ENCODE measurements around the gene CACNA1I.

The CACNA1I gene

DNA sequence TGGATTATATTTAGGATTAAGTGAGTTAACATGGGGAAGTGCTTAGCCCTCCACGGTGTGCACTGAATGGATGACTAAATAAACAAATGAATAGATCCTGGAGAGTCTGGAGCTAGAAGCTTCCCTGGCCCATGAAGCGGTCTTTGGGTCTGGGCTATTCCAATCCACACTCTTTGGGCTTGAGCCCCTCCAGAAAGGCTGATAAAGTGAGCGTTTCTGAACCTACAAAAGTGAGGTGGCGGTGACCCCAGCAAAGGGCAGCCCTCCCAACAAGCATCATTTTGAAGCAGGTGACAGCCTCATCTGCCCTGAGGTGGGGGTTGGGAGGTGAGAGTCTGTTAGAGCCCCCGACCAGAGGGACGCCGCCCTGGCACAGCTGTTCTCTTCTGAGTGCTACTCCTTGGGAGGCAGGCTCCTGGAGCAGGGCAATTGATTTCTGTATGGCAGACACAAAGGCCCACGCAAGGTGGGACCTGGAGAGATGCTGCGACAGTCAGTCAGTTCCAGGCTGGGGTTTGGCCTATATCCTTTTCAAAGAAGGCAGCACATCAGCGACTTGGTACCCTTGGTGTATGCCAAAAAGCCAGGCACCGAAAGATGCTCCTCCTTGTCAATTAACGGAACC, 157.8 kb downstream of the CACNA1I start:
- no peak overlapping the region for H3K27ac ChIP-seq (ENCODE audit: low read depth, low read length)
- no peak overlapping the region for H3K56ac ChIP-seq (ENCODE audit: low read length)
- H3K18ac ChIP-seq (ENCODE audit: low read length): no peak overlapping the region
- no peak overlapping the region for H2AK5ac ChIP-seq (ENCODE audit: low read length)
- no peak overlapping the region for H2BK5ac ChIP-seq (ENCODE audit: low read length)
- H4K5ac ChIP-seq (ENCODE audit: low read length): no peak overlapping the region
- H3K4ac ChIP-seq (ENCODE audit: low read depth, low read length): no peak overlapping the region
- H3K79me1 ChIP-seq (ENCODE audit: low read length): no peaks in the 10 kb centered on the region
- H3K9ac ChIP-seq (ENCODE audit: low read length): no peak overlapping the region
- no peak for DNase-seq
- H4K8ac ChIP-seq (ENCODE audit: low read depth, low read length): no peak overlapping the region
- no peak overlapping the region for H3K4me2 ChIP-seq (ENCODE audit: low read length)
- H2BK120ac ChIP-seq (ENCODE audit: low read depth, low read length): no peak overlapping the region
- no peak overlapping the region for H2BK15ac ChIP-seq (replicated peaks; ENCODE audit: low read depth)
- H3K36me3 ChIP-seq (ENCODE audit: control insufficient read depth, insufficient read depth, low read length): no peaks in the 10 kb centered on the region
- no peaks in the 10 kb centered on the region for H3K27me3 ChIP-seq (ENCODE audit: insufficient read depth, low read length, poor library complexity)
- H3K4me1 ChIP-seq (ENCODE audit: control insufficient read depth, low read depth, low read length): no peaks in the 10 kb centered on the region
- H3K79me2 ChIP-seq (ENCODE audit: control insufficient read depth, insufficient read depth, low read length): no peaks in the 10 kb centered on the region
- WGBS (ENCODE audit: extremely low coverage, insufficient coverage, low lambda C conversion rate): no CpG with 5 or more reads among the region's 12 CpGs
- H3K4me3 ChIP-seq (ENCODE audit: low read length): no peak overlapping the region
- H3K23ac ChIP-seq (ENCODE audit: low read length): no peak overlapping the region

DNA sequence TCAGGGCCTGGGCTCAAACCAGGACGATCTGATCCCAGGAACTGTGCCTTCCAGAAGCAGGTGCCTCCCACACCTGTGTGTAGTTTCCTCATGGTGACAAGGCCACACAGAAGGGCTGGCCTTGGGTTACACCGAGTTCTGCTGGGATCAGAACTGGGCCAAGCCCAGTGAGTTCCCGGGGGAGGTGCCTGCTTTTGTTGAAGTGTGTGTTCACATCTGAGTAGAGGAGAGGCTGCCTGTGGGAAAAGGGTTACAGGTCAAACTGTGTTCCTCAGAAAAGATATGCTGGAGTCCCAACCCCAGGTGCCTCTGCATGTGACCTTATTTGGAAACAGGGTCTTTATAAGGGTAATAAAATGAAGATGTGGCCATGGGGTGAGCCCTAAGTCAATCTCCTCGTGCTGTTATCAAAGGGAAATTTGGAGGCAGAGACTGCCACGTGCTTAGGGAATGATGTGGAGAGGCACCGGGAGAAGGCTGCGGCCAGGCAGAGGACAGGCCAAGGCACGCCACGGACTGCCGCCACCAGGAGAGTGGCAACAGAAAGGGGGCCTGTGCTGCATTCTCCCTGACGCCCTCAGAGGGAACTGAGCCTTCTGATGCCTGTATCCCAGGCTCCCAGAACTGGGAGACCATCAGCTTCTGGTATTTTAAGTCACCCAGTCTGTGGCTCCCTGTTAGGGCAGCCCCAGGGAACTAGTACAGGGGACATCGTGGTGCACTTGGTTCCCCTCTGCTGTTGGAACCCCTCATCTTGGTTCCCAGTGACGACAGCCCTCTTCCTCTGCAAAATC, 158.8 kb downstream of the CACNA1I start:
- Histone ChIP-seq H3K18ac (ENCODE audit: low read length) (no peak overlapping the region), H3K4me1 (ENCODE audit: control insufficient read depth, low read depth, low read length) (no peaks in the 10 kb centered on the region), H3K56ac (ENCODE audit: low read length) (no peak overlapping the region), H4K5ac (ENCODE audit: low read length) (no peak overlapping the region), H2AK5ac (ENCODE audit: low read length) (no peak overlapping the region), H3K4me3 (ENCODE audit: low read length) (no peak overlapping the region), H3K27ac (ENCODE audit: low read depth, low read length) (no peak overlapping the region), H4K8ac (ENCODE audit: low read depth, low read length) (no peak overlapping the region), H2BK5ac (ENCODE audit: low read length) (no peak overlapping the region), H3K79me1 (ENCODE audit: low read length) (no peaks in the 10 kb centered on the region), H2BK120ac (ENCODE audit: low read depth, low read length) (no peak overlapping the region), H3K27me3 (ENCODE audit: insufficient read depth, low read length, poor library complexity) (no peaks in the 10 kb centered on the region), H2BK15ac (replicated peaks; ENCODE audit: low read depth) (no peak overlapping the region), H3K36me3 (ENCODE audit: control insufficient read depth, insufficient read depth, low read length) (no peaks in the 10 kb centered on the region), H3K79me2 (ENCODE audit: control insufficient read depth, insufficient read depth, low read length) (no peaks in the 10 kb centered on the region), H3K4me2 (ENCODE audit: low read length) (no peak overlapping the region), H3K23ac (ENCODE audit: low read length) (no peak overlapping the region), H3K9ac (ENCODE audit: low read length) (no peak overlapping the region), H3K4ac (ENCODE audit: low read depth, low read length) (no peak overlapping the region)
- WGBS (ENCODE audit: extremely low coverage, insufficient coverage, low lambda C conversion rate): no CpG with 5 or more reads among the region's 13 CpGs
- DNase-seq: no peak

DNA sequence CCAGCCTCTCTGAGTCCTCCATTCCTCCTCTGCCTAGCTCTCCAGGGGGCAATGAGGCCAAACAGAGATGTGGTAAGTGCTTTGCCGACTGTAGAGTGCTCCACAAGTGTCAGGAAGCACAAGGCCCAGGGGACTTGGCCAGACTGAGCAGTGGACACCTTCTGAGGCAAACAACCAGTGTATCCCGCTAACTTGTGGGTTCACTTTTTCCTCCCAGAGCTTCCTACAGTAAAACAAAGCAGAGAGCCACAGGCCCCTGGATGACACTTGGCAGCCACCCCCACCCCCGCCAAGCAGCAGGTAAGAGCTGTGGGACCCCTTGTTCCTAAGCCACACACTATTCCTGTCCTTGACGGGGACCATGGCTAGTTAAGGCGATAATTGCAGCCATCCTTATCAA, 160.9 kb downstream of the CACNA1I start:
- Histone ChIP-seq H3K4me3 (ENCODE audit: low read length) (no peak overlapping the region), H2BK120ac (ENCODE audit: low read depth, low read length) (no peak overlapping the region), H4K8ac (ENCODE audit: low read depth, low read length) (no peak overlapping the region), H3K27ac (ENCODE audit: low read depth, low read length) (no peak overlapping the region), H3K4me1 (ENCODE audit: control insufficient read depth, low read depth, low read length) (no peaks in the 10 kb centered on the region), H3K18ac (ENCODE audit: low read length) (no peak overlapping the region), H2BK15ac (replicated peaks; ENCODE audit: low read depth) (no peak overlapping the region), H3K4me2 (ENCODE audit: low read length) (no peak overlapping the region), H3K79me1 (ENCODE audit: low read length) (no peaks in the 10 kb centered on the region), H3K56ac (ENCODE audit: low read length) (no peak overlapping the region), H4K5ac (ENCODE audit: low read length) (no peak overlapping the region), H2BK5ac (ENCODE audit: low read length) (no peak overlapping the region), H3K4ac (ENCODE audit: low read depth, low read length) (no peak overlapping the region), H3K79me2 (ENCODE audit: control insufficient read depth, insufficient read depth, low read length) (no peaks in the 10 kb centered on the region), H2AK5ac (ENCODE audit: low read length) (no peak overlapping the region), H3K36me3 (ENCODE audit: control insufficient read depth, insufficient read depth, low read length) (no peaks in the 10 kb centered on the region), H3K9ac (ENCODE audit: low read length) (no peak overlapping the region), H3K23ac (ENCODE audit: low read length) (no peak overlapping the region), H3K27me3 (ENCODE audit: insufficient read depth, low read length, poor library complexity) (no peaks in the 10 kb centered on the region)
- no peak for DNase-seq
- no CpG with 5 or more reads among the region's 5 CpGs for WGBS (ENCODE audit: extremely low coverage, insufficient coverage, low lambda C conversion rate)

DNA sequence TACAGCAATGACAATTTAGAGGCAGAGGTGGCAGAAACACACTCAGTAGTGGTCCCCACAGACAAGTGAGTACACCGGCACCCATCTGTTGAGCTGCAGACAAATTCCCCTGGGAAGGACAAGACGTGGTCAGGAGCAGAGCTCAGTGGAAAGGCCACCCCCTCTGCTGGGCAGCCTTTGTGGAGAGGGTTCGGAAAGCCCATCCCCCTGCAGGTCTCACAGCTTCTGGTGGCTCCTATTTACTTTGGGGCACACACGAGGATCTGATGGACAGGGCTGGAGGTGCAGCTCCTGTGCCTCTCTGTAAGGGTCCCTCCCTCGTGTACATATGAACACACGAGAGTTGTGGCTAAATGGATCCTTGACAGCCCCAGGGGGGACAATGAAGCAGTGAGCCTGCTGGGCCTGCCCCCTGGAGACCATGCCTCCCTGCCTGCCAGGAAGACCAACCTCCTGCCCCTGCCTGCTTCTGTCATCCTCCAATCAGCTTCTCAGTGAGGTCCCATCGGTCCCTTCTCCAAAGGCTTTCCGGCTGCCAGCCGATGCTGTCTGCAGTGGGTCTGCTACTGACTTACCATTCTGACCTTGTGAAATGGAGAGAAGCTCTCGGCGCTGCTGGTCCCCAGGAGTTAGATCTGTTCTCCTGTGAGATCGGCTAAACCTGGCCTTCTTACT, 161.5 kb downstream of the CACNA1I start:
- Histone ChIP-seq H3K27ac (ENCODE audit: low read depth, low read length) (no peak overlapping the region), H3K4ac (ENCODE audit: low read depth, low read length) (no peak overlapping the region), H4K5ac (ENCODE audit: low read length) (no peak overlapping the region), H3K79me1 (ENCODE audit: low read length) (no peaks in the 10 kb centered on the region), H3K56ac (ENCODE audit: low read length) (no peak overlapping the region), H3K4me1 (ENCODE audit: control insufficient read depth, low read depth, low read length) (no peaks in the 10 kb centered on the region), H3K9ac (ENCODE audit: low read length) (no peak overlapping the region), H3K4me2 (ENCODE audit: low read length) (no peak overlapping the region), H2BK15ac (replicated peaks; ENCODE audit: low read depth) (no peak overlapping the region), H2BK120ac (ENCODE audit: low read depth, low read length) (no peak overlapping the region), H3K23ac (ENCODE audit: low read length) (no peak overlapping the region), H4K8ac (ENCODE audit: low read depth, low read length) (no peak overlapping the region), H3K4me3 (ENCODE audit: low read length) (no peak overlapping the region), H3K18ac (ENCODE audit: low read length) (no peak overlapping the region), H3K27me3 (ENCODE audit: insufficient read depth, low read length, poor library complexity) (no peaks in the 10 kb centered on the region), H2BK5ac (ENCODE audit: low read length) (no peak overlapping the region), H3K79me2 (ENCODE audit: control insufficient read depth, insufficient read depth, low read length) (no peaks in the 10 kb centered on the region), H3K36me3 (ENCODE audit: control insufficient read depth, insufficient read depth, low read length) (no peaks in the 10 kb centered on the region), H2AK5ac (ENCODE audit: low read length) (no peak overlapping the region)
- no CpG with 5 or more reads among the region's 12 CpGs for WGBS (ENCODE audit: extremely low coverage, insufficient coverage, low lambda C conversion rate)
- DNase-seq: peak; percentile 27

DNA sequence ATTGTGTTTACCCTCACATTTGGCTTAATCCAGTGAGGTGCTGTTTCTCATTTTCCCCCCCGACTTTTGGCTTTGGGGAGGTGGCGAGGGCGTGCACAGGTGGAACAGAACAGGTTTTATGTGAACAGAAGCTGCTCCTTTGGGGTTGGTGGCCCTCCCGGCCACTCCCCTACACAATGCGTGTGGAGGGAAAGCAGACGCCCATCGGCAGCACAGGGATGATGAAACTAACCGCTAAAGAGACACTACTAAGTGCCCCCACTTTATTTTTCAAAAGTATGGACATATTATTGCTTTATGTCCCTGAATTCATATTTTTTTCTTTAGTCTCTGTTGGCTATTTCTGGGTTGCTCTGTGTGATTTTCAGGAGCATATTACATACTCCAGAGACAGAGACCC, 162.1 kb downstream of the CACNA1I start:
- no peak overlapping the region for H2AK5ac ChIP-seq (ENCODE audit: low read length)
- H3K27ac ChIP-seq (ENCODE audit: low read depth, low read length): no peak overlapping the region
- H3K4me1 ChIP-seq (ENCODE audit: control insufficient read depth, low read depth, low read length): no peaks in the 10 kb centered on the region
- no peak overlapping the region for H3K56ac ChIP-seq (ENCODE audit: low read length)
- no peak overlapping the region for H2BK15ac ChIP-seq (replicated peaks; ENCODE audit: low read depth)
- no peak overlapping the region for H4K5ac ChIP-seq (ENCODE audit: low read length)
- no peak overlapping the region for H3K4me3 ChIP-seq (ENCODE audit: low read length)
- no peak overlapping the region for H2BK120ac ChIP-seq (ENCODE audit: low read depth, low read length)
- H3K18ac ChIP-seq (ENCODE audit: low read length): no peak overlapping the region
- no peak overlapping the region for H3K23ac ChIP-seq (ENCODE audit: low read length)
- no peak overlapping the region for H3K4ac ChIP-seq (ENCODE audit: low read depth, low read length)
- H3K4me2 ChIP-seq (ENCODE audit: low read length): no peak overlapping the region
- no peaks in the 10 kb centered on the region for H3K27me3 ChIP-seq (ENCODE audit: insufficient read depth, low read length, poor library complexity)
- H3K79me1 ChIP-seq (ENCODE audit: low read length): no peaks in the 10 kb centered on the region
- no peaks in the 10 kb centered on the region for H3K79me2 ChIP-seq (ENCODE audit: control insufficient read depth, insufficient read depth, low read length)
- no peaks in the 10 kb centered on the region for H3K36me3 ChIP-seq (ENCODE audit: control insufficient read depth, insufficient read depth, low read length)
- no peak overlapping the region for H2BK5ac ChIP-seq (ENCODE audit: low read length)
- no CpG with 5 or more reads among the region's 8 CpGs for WGBS (ENCODE audit: extremely low coverage, insufficient coverage, low lambda C conversion rate)
- H4K8ac ChIP-seq (ENCODE audit: low read depth, low read length): no peak overlapping the region
- H3K9ac ChIP-seq (ENCODE audit: low read length): no peak overlapping the region
- DNase-seq: no peak

Measured in mesendoderm (in vitro differentiated cells).